ENCODE measurements around the gene PIK3IP1.

GRCh38 chr22:31244046-31244942 lies 48.0 kb downstream of the PIK3IP1 start:
- no peak for TF ChIP-seq ARID3A (IDR thresholded peaks at IDR 0.05; ENCODE audit: borderline replicate concordance, low read depth, low read length)
- TF ChIP-seq REST (IDR thresholded peaks at IDR 0.05; ENCODE audit: borderline replicate concordance) = no peak
- no peak for TF ChIP-seq REST (CRISPR knock-in tag; IDR thresholded peaks at IDR 0.05; ENCODE audit: low read depth)
- TF ChIP-seq EZH2 (IDR thresholded peaks at IDR 0.05; ENCODE audit: borderline replicate concordance, low read depth, low read length) = no peak
